ENCODE measurements around the gene FZR1. TPM values are rescaled to one million over a fixed set of nuclear protein-coding genes. Genes with fewer than 3 reads are reported as not detected.

Gene FZR1
- total and polyA plus RNA-seq, 2 of the 8 experiments (the other 6 are each of a cell fraction or from before 2014, with no cell fraction given), result 21.6 to 35.5 TPM

DNA sequence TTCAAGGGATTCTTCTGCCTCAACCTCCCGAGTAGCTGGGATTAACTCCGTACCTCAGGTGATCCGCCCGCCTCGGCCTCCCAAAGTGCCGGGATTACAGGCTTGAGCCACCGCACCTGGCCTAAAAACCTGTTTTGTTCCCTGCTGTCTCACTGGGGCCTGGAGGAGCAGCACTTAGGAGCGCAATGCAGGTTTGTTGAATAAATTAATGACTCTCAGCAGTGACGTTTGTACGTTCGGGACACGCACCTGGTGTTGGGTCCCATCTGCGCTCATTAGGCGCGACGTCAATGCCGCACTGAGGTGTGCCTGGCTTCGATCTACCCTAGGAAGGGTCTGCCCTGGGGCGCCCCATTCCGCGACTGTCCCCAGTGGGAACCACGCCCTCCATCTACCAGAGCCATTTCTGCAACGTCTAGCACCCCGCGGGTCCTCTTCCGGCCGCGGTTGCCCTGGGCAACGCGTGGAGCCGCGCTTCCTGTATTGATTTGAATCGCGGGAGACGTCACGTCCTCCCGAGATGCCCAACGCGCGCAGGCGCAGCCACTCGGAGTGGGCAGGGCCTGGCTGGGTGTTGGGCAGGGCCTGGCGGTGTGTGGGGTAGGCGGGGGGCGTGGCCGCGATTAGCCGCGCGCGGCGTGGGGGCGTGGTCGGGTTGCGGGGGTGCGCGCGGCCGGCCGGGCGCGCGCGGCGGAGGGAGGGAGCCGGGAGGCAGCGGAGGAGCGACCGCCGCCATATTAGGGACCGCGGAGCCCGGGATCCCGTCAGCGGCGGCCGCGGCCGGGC, at the start of gene FZR1 (continued):
- TF ChIP-seq EP300 (IDR thresholded peaks at IDR 0.05; ENCODE audit: borderline replicate concordance in 1 of 2, low read depth in 2 of 2, low read length in 2 of 2) (peak in 1 of 2 experiments; percentile 16; a peak in 1 of 3 replicates), HDAC6 (IDR thresholded peaks at IDR 0.05; ENCODE audit: low read depth, low read length) (no peak), SIX5 (IDR thresholded peaks at IDR 0.05; ENCODE audit: low read depth, low read length) (no peak), BCL11A (IDR thresholded peaks at IDR 0.05; ENCODE audit: low read depth in 2 of 2, low read length in 2 of 2) (no peak), POLR2A (IDR thresholded peaks at IDR 0.05; ENCODE audit: control extremely low read depth in 1 of 2, low read depth in 2 of 2, low read length in 2 of 2) (peak in 1 of 2 experiments; percentile 59; a peak in 1 of 3 replicates), HDAC2 (IDR thresholded peaks at IDR 0.05; ENCODE audit: borderline replicate concordance in 1 of 2, low read depth in 2 of 2, low read length in 2 of 2) (peak; percentile 93 to 97), CHD2 (IDR thresholded peaks at IDR 0.05; ENCODE audit: low read length) (no peak), TEAD4 (IDR thresholded peaks at IDR 0.05; ENCODE audit: low read depth, low read length) (no peak; the same call in 1 of the 2 replicates), SRF (IDR thresholded peaks at IDR 0.05; ENCODE audit: low read depth, low read length) (no peak), ASH2L (IDR thresholded peaks at IDR 0.05; ENCODE audit: low read length) (no peak), TBP (IDR thresholded peaks at IDR 0.05; ENCODE audit: low read depth, low read length) (peak; percentile 49), ZNF274 (IDR thresholded peaks at IDR 0.05; ENCODE audit: borderline replicate concordance, extremely low read depth, low read length) (no peak), RXRA (IDR thresholded peaks at IDR 0.05; ENCODE audit: insufficient read depth, low read depth, low read length) (no peak), POU5F1 (IDR thresholded peaks at IDR 0.05; ENCODE audit: low read depth, low read length) (no peak), RFX5 (IDR thresholded peaks at IDR 0.05; ENCODE audit: borderline replicate concordance, low read depth, low read length) (no peak), EGR1 (IDR thresholded peaks at IDR 0.05; ENCODE audit: borderline replicate concordance, low read depth, low read length) (peak; percentile 41; the same call in 1 of the 2 replicates), KDM5A (IDR thresholded peaks at IDR 0.05; ENCODE audit: low read length) (no peak; the same call in 1 of the 2 replicates), SP4 (IDR thresholded peaks at IDR 0.05; ENCODE audit: low read length) (no peak), RNF2 (IDR thresholded peaks at IDR 0.05; ENCODE audit: borderline replicate concordance, low read depth, low read length, missing control alignments, poor library complexity, severe bottlenecking) (no peak), GABPA (IDR thresholded peaks at IDR 0.05; ENCODE audit: borderline replicate concordance, insufficient read depth, low read length) (no peak)
- TF ChIP-seq, protein P1, sequence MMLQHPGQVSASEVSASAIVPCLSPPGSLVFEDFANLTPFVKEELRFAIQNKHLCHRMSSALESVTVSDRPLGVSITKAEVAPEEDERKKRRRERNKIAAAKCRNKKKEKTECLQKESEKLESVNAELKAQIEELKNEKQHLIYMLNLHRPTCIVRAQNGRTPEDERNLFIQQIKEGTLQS (IDR thresholded peaks at IDR 0.05; ENCODE audit: insufficient read depth, low read depth, low read length), result no peak
- TF ChIP-seq, protein P2, sequence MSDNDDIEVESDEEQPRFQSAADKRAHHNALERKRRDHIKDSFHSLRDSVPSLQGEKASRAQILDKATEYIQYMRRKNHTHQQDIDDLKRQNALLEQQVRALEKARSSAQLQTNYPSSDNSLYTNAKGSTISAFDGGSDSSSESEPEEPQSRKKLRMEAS (IDR thresholded peaks at IDR 0.05), result no peak; the same call in 1 of the 2 replicates
